Coronary artery (tissue), 2 donors: ENCODE measurements around the gene GYS1.
"Not testable (repeated sequence)": the region's sequence is repeated elsewhere in the genome, so short reads cannot be mapped to it uniquely, and the experiment has no call there.

Source experiments
- DNase-seq: peaks from one replicate; pipeline ENCODE4 v3.0.0-alpha.2; 2017; ENCODE audit warnings: low spot score
- H3K27ac ChIP-seq, 2 donors: fragments of 200-600 bp; sonication (generic); one replicate each; pipeline ENCODE4 v1.5.1; 2016 to 2019
- H3K4me3 ChIP-seq: fragments of 200-600 bp; sonication (generic); 2 replicates; pipeline ENCODE4 v1.5.1; 2016; ENCODE audit warnings: mild to moderate bottlenecking, moderate library complexity
- CTCF ChIP-seq: fragments of 200-600 bp; sonication (generic); IDR thresholded peaks from one replicate; pipeline ENCODE4 v1.5.1; 2019; ENCODE audit warnings: antibody characterized with exemption

Gene GYS1

DNA sequence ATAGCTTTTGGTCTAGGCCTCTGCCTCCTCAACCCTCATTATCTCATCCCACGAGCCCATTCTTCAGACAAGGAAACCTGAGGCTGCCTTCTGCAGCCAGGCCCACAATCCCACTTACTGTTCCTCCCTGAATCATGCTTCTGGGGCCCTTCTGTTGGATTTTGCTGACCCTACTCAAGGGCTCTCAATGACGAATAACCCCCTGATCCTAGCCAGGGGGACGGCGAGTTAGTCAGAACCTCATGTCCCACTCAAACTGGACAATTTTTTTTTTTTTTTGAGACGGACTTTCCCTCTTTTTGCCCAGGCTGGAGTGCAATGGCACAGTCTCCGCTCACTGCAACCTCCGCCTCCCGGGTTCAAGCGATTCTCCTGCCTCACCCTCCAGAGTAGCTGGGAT, 29.0 kb upstream of the GYS1 start:
- no peak for TF ChIP-seq CTCF
- Histone ChIP-seq H3K4me3 (no peak overlapping the region), H3K27ac (no peak overlapping the region)
- no peak for DNase-seq

- Histone ChIP-seq H3K4me3 (no peak overlapping the region), H3K27ac (no peak overlapping the region)
- TF ChIP-seq CTCF: no peak
- DNase-seq: no peak
Measured at GRCh38 chr19:49020931-49021895, 28.1 kb upstream of the GYS1 start.

- Histone ChIP-seq H3K27ac (no peak overlapping the region), H3K4me3 (no peak overlapping the region)
- TF ChIP-seq CTCF: no peak
- no peak for DNase-seq
Measured at GRCh38 chr19:49020342-49020741, 27.2 kb upstream of the GYS1 start.

DNA sequence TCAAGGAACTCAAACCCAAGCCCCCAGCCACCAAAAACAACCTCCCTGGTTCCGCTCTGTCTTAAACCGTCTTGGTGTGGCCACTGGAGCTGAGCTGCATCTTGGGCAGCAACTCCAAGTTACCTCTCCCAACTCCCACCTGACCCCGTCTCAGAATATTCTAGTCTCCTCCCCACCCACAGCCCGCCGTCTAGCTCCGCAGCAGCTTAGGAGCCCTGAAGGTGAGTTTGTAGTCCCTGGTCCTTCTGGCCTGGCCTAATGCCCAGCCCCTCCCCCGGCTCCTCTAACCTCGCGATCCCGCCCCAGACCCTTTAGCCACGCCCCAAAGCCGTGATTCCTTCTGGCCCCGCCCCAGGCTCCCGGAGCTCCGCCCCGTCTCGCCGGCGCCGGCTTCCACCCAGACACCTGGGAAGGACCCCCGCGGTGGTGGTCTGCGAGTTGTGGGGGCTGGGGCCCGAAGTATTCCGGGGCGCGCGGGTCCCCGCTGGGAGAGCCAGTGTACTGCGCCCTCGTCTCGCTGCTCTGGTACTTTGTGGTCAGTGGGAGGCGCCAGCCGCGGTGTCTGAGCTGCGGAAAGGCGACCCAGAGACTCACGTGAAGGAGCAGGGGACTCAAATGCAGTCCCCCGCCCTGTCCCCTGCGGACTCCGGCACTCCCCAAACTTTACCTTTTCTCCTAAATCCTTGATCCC, 26.3 kb upstream of the GYS1 start:
- TF ChIP-seq CTCF: no peak
- H3K27ac ChIP-seq: no peak overlapping the region
- DNase-seq: no peak
- H3K4me3 ChIP-seq: peak overlapping the region; percentile 71

DNA sequence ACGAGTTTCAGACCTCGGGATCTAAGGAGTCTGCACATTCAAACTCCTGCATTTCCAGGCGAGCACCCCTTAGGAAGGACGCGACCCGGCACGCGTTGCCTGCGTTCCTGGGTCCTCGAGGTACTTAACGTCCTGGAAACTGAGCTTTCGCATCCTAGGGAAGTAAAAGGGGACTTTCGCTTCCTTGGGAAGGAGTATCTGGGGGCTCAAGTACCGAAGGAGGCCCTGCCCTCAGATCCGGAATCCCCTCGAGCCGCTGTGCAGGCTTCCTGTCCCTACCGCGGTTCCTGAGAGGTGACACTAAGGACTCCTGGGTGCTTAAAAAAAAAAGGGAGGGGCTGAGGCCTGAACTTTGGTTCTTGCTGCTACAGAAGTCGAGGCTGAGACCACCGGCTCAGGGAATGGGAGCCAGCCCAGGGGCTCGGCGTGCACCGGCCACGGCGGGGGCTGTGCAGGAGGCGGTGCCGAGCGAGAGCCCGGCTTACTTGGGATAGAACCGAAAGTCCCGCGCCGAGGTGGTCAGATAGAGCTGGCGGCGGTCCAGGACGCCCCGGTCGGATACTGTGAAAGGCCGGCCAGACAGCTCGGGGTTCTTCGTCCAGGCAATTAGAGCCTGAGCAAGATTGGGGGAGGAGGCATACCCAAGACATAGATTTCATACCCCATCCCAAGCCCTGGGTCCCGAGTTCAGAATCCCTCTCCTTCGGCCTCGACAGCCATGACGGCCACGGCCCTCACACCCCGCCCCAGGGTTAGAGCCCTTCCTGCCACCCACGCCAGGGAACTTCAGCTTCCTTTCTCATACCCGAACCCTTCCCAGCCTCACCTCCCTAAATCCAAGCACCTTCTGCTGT, 25.5 kb upstream of the GYS1 start:
- H3K27ac ChIP-seq, DNase-seq: not testable (repeated sequence)
- peak overlapping the region; percentile 71 for H3K4me3 ChIP-seq

DNA sequence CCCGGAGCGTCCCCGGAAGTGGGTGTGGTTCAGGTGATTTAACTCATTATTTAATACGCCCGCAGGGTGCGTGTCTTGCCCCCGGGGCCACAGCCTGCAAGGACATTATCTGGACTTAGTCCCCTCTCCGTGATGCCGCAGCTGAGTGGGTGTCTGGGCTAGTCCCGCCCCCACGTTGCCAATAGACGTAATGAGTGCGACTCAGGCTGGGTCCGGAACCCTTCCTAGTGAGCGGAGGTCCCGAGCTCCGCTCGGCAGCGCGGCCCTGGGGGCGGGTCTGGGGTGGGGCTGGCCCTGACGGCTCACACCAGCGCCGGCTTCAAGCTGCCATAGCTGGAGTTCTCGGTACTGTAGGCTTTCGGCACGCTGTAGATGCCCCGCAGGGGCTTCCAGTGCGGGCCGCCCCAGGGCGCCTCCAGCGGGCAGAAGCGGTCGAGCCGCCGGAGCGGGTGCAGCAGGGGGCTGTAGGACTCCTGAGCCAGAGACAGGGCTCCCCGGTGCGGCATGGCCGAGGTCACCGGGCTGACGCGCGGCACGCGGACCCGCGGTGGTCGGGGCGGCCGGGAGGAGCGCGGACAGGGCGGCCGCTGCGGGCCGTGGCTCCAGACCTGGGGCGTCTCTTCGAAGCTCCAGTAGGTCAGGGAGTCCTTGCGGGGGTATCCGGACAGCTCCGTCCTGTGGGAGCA, 24.7 kb upstream of the GYS1 start:
- Histone ChIP-seq H3K4me3 (peak overlapping the region; percentile 71), H3K27ac (no peak overlapping the region)
- DNase-seq: no peak
- TF ChIP-seq CTCF: no peak
